GM12892 (cell line): ENCODE data around the gene SPIRE2.
"Not testable (repeated sequence)": the region's sequence is repeated elsewhere in the genome, so short reads cannot be mapped to it uniquely, and the experiment has no call there.

Source experiments
- POLR2A ChIP-seq: IDR thresholded peaks from 2 replicates; pipeline ENCODE4 v1.6.1; 2011; ENCODE audit warnings: low read depth, low read length, control low read depth
- POLR2AphosphoS5 ChIP-seq: IDR thresholded peaks from 2 replicates; pipeline ENCODE4 v1.6.1; 2011; ENCODE audit warnings: low read depth, low read length, control low read depth
- TAF1 ChIP-seq: IDR thresholded peaks from 2 replicates; pipeline ENCODE4 v1.6.1; 2011; ENCODE audit warnings: low read depth, mild to moderate bottlenecking, control low read depth, low read length, borderline replicate concordance

GRCh38 chr16:89914642-89915285 is 86.5 kb downstream of the SPIRE2 start:
- TF ChIP-seq POLR2A, POLR2AphosphoS5, TAF1: not testable (repeated sequence)
